Chondrocyte (in vitro differentiated cells): Measurements from ENCODE around the gene GRB10. TPM values are rescaled to one million over a fixed set of nuclear protein-coding genes. Genes with fewer than 3 reads are reported as not detected.

ENCODE experiments used
- DNase-seq: peaks from one replicate; pipeline ENCODE4 v3.0.0; 2021; ENCODE audit warnings: mixed read lengths, low spot score
- H3K27ac Mint-ChIP-seq: one replicate; pipeline ENCODE4 v1.8.0; 2021; ENCODE audit warnings: mild to moderate bottlenecking, moderate library complexity, mixed read lengths; ENCODE audit not compliant: unreplicated experiment
- H3K27me3 Mint-ChIP-seq: 2 replicates; pipeline ENCODE4 v1.8.0; 2021; ENCODE audit warnings: low read depth, mixed read lengths
- H3K36me3 Mint-ChIP-seq: 2 replicates; pipeline ENCODE4 v1.8.0; 2021; ENCODE audit warnings: low read depth, mixed read lengths
- H3K4me1 Mint-ChIP-seq: 2 replicates; pipeline ENCODE4 v1.8.0; 2021; ENCODE audit warnings: low read depth, mild to moderate bottlenecking, mixed read lengths
- H3K4me3 Mint-ChIP-seq: one replicate; pipeline ENCODE4 v1.8.0; 2021; ENCODE audit warnings: mild to moderate bottlenecking, moderate library complexity, mixed read lengths; ENCODE audit not compliant: unreplicated experiment
- H3K9me3 Mint-ChIP-seq: 2 replicates; pipeline ENCODE4 v1.8.0; 2021; ENCODE audit warnings: low read depth, mixed read lengths
- total RNA-seq: library from RNA; stranded (reverse); gene quantifications from 3 replicates; pipeline ENCODE4 v1.2.1, GENCODE V29; 2021
- TF ChIP-seq, protein P1 (sequence below): fragments of 200-600 bp; sonication (generic); IDR thresholded peaks from 2 replicates; pipeline ENCODE4 v1.5.0; 2021; ENCODE audit warnings: antibody characterized with exemption, mild to moderate bottlenecking, moderate library complexity

Gene GRB10
- total RNA-seq, 1 donor from 2014 or later, result 73.7 TPM

DNA sequence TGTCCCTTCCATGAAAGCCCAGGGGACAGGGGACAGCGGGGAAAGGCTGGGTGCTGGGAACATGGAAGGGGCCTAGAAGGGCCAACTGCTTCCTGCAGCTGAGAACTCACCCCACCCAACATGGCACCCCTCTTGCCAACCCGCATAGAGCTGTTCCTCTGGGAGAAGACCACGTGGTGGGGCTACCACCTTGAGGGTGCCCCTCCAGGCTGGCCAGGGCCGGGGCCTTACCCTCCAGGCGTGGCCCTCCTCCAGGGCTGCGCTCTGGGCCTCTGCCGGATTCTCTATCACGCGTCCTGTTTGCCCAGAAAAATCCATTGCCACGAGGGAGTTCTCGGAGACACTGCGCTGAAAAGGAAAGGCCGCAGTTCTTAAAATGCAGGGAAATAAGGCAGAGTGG, 177.6 kb downstream of the GRB10 start:
- Mint-ChIP-seq H3K27ac (no peak overlapping the region), H3K9me3 (no peaks in the 10 kb centered on the region), H3K36me3 (peaks cover 32% of the 10 kb centered on the region), H3K4me1 (no peaks in the 10 kb centered on the region), H3K4me3 (no peak overlapping the region), H3K27me3 (no peaks in the 10 kb centered on the region)
- DNase-seq, result no peak
- TF ChIP-seq, protein P1, sequence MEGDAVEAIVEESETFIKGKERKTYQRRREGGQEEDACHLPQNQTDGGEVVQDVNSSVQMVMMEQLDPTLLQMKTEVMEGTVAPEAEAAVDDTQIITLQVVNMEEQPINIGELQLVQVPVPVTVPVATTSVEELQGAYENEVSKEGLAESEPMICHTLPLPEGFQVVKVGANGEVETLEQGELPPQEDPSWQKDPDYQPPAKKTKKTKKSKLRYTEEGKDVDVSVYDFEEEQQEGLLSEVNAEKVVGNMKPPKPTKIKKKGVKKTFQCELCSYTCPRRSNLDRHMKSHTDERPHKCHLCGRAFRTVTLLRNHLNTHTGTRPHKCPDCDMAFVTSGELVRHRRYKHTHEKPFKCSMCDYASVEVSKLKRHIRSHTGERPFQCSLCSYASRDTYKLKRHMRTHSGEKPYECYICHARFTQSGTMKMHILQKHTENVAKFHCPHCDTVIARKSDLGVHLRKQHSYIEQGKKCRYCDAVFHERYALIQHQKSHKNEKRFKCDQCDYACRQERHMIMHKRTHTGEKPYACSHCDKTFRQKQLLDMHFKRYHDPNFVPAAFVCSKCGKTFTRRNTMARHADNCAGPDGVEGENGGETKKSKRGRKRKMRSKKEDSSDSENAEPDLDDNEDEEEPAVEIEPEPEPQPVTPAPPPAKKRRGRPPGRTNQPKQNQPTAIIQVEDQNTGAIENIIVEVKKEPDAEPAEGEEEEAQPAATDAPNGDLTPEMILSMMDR, result no peak

DNA sequence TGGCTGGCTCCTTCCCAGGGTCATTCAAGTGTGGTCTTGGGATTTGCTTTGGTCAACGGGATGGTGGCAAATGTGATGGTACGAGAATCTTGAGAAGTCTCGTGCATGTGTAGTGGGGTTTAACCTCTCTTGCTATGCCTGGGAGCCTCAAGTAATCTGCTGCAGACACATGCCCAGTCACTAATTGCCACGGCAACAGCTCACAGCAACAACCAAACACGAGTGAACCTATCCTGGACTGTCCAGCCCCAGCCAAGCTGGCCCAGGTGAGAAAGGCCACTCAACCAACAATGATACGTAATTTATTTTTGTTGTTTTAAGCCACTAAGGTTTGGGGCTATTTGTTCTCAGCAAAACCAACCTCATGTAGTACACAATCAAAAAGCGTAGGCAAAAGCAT, 179.4 kb downstream of the GRB10 start:
- TF ChIP-seq, protein P1, result no peak

GRCh38 chr7:50599385-50599784, 183.3 kb downstream of the GRB10 start:
- H3K4me3 Mint-ChIP-seq, result no peak overlapping the region
- no peak overlapping the region for H3K27ac Mint-ChIP-seq
- TF ChIP-seq, protein P1, result no peak
- H3K27me3 Mint-ChIP-seq, result no peaks in the 10 kb centered on the region
- DNase-seq, result no peak
- no peaks in the 10 kb centered on the region for H3K4me1 Mint-ChIP-seq
- no peaks in the 10 kb centered on the region for H3K9me3 Mint-ChIP-seq
- peaks cover 37% of the 10 kb centered on the region for H3K36me3 Mint-ChIP-seq

More for the DNA sequence above, 179.4 kb downstream of the GRB10 start:
- Mint-ChIP-seq H3K4me1 (no peaks in the 10 kb centered on the region), H3K27ac (no peak overlapping the region), H3K27me3 (no peaks in the 10 kb centered on the region), H3K36me3 (peaks cover 36% of the 10 kb centered on the region), H3K9me3 (no peaks in the 10 kb centered on the region), H3K4me3 (no peak overlapping the region)
- no peak for DNase-seq

DNA sequence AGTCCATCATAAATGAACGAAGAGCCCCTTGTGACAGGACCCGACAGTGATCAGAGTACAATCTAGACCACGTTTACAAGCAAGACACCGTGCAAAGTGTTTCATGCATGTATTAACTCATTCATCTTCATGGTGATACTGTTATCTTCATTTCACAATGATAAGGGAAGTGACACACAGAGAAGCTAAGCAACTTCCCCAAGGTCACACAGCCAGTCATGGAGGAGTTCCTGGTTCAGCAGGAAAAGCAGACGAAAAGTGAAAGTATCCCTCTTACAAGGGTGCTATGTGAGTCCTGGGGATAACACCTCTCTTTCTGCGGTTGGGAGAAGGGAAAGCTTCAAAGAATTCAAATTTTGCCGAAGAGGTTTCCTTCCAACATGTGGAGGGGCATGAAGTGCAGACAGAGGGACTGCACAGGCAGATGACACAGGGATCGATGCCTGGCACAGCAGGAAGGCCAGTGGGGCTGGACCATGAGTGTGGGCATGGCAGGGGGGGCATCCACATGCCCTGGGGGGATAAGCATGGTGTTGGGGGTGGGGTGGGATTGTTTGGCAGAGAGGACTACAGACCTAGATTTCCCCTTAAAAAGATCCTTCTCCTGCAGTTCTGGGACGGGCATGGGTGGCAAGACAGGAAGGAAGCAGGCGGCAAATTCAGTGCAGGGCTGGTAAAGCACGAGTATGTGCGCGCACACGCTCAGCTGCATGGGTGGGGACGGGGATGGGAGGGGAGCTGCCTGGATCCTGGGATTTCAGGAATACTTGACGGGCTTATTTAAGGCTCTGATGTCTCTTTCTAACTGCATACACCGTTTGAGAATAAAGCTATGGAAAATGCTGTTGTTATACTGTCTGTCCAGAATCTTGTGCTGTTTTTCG, 184.0 kb downstream of the GRB10 start:
- Mint-ChIP-seq H3K4me1 (no peaks in the 10 kb centered on the region), H3K27ac (no peak overlapping the region), H3K4me3 (no peak overlapping the region), H3K36me3 (peaks cover 35% of the 10 kb centered on the region), H3K9me3 (no peaks in the 10 kb centered on the region), H3K27me3 (no peaks in the 10 kb centered on the region)
- DNase-seq, result no peak
- TF ChIP-seq, protein P1, result no peak

DNA sequence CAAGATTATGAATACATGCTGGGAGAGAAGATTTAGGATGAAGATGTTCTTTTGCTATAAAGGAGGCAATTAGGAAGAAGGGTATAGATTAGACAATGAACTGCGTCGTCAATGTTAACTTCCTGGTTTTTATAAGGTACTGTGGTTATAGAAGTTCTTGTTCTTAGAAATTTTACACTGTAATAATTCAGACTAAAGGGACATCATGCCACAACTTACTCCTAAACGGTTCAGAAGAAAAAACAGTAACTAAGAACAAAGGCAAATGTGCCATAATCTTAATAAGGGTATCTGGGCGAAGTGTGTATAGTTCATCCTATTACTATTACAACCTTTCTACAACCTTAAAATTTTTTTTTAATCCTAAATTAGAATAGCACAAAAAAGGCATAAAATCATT, 186.2 kb downstream of the GRB10 start:
- H3K4me3 Mint-ChIP-seq, result no peak overlapping the region
- TF ChIP-seq, protein P1, result no peak
- no peaks in the 10 kb centered on the region for H3K4me1 Mint-ChIP-seq
- DNase-seq, result no peak
- no peaks in the 10 kb centered on the region for H3K9me3 Mint-ChIP-seq
- H3K36me3 Mint-ChIP-seq, result peaks cover 44% of the 10 kb centered on the region
- H3K27ac Mint-ChIP-seq, result no peak overlapping the region
- no peaks in the 10 kb centered on the region for H3K27me3 Mint-ChIP-seq
